Peyer's patch (tissue), 4 donors: ENCODE data around the gene TRUB1. TPM values are rescaled to one million over a fixed set of nuclear protein-coding genes. Genes with fewer than 3 reads are reported as not detected.

ENCODE experiments used
- DNase-seq, 3 donors: peaks; one replicate each; pipeline ENCODE4 v3.0.0-alpha.2; 2017 to 2019
- H3K27ac ChIP-seq, 4 donors: fragments of 200-600 bp; sonication (generic); one replicate each; pipeline ENCODE4 v1.5.1; 2016 to 2019
- H3K27me3 ChIP-seq, 2 donors: fragments of 200-600 bp; sonication (generic); one replicate each; pipeline ENCODE4 v1.5.1; 2019
- H3K36me3 ChIP-seq, 3 donors: fragments of 200-600 bp; sonication (generic); one replicate each; pipeline ENCODE4 v1.5.1; 2016 to 2019
- H3K4me1 ChIP-seq, 4 donors: fragments of 200-600 bp; sonication (generic); one replicate each; pipeline ENCODE4 v1.5.1; 2016 to 2019
- H3K4me3 ChIP-seq, 4 donors: fragments of 200-600 bp; sonication (generic); 1 replicate in 3 of 4; 2 replicates in 1 of 4; pipeline ENCODE4 v1.5.1; 2016 to 2019; ENCODE audit warnings: mild to moderate bottlenecking in 1 of 4
- H3K9me3 ChIP-seq, 4 donors: fragments of 200-600 bp; sonication (generic); one replicate each; pipeline ENCODE4 v1.5.1; 2016 to 2019; ENCODE audit warnings: mild to moderate bottlenecking in 1 of 4
- CTCF ChIP-seq, 6 experiments: fragments of 450-650 bp in 4 of 6; fragments of 200-600 bp in 2 of 6; sonication (generic) in 1 of 6; IDR thresholded peaks; one replicate each; pipeline ENCODE4 v1.5.1; 2017 to 2019; ENCODE audit warnings: antibody characterized with exemption in 6 of 6, mild to moderate bottlenecking in 3 of 6, moderate library complexity in 1 of 6
- POLR2A ChIP-seq, 2 donors: fragments of 450-650 bp; IDR thresholded peaks; one replicate each; pipeline ENCODE4 v1.5.1; 2017; ENCODE audit warnings: antibody characterized with exemption in 2 of 2, mild to moderate bottlenecking in 2 of 2, moderate library complexity in 2 of 2
- total RNA-seq, 4 donors: library from RNA; depleted of rRNA; stranded (reverse); fragments of >200 nt; gene quantifications; one replicate each; pipeline ENCODE4 v1.1.0, GENCODE V29; 2016

Gene TRUB1
- total RNA-seq, 4 donors from 2014 or later = 9.9 to 19.3 (median 14.0) TPM

GRCh38 chr10:114995468-114996247 lies 57.7 kb downstream of the TRUB1 start:
- no peak for DNase-seq
- Histone ChIP-seq H3K4me3 (no peak overlapping the region), H3K9me3 (no peaks in the 10 kb centered on the region), H3K36me3 (no peaks in the 10 kb centered on the region), H3K27me3 (no peaks in the 10 kb centered on the region), H3K4me1 (no peaks in the 10 kb centered on the region), H3K27ac (no peak overlapping the region)
- TF ChIP-seq POLR2A (IDR thresholded peaks at IDR 0.05) (no peak), CTCF (IDR thresholded peaks at IDR 0.05) (no peak)

- no peak overlapping the region for H3K4me3 ChIP-seq
- no peaks in the 10 kb centered on the region for H3K9me3 ChIP-seq
- H3K27me3 ChIP-seq = no peaks in the 10 kb centered on the region
- H3K27ac ChIP-seq = no peak overlapping the region
- no peak for DNase-seq
- no peaks in the 10 kb centered on the region for H3K36me3 ChIP-seq
- H3K4me1 ChIP-seq = no peaks in the 10 kb centered on the region
- TF ChIP-seq CTCF (IDR thresholded peaks at IDR 0.05) (no peak), POLR2A (IDR thresholded peaks at IDR 0.05) (no peak)
Observed at GRCh38 chr10:114996542-114996941, 58.5 kb downstream of the TRUB1 start.

DNA sequence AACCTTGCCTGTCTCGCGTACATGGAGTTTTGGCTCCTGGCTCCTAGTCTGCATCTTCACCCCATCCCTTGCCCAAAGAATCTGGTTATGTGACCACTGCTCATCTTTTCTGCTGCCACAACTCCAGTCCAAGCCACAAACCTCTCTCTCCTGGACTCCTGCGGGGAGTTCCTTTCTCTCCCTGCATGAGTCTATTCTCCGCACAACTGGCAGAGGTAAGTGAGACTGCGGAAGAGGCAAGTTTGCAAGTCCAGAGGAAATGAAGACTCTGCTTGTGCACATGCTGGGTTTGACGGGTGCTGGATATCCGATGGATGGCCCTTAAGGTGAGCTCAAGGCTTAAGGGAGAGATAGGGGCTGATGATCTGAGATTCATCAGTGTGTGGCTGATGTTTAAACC lies 61.0 kb downstream of the TRUB1 start:
- Histone ChIP-seq H3K4me1 (no peaks in the 10 kb centered on the region), H3K4me3 (no peak overlapping the region), H3K36me3 (no peaks in the 10 kb centered on the region), H3K27me3 (no peaks in the 10 kb centered on the region), H3K9me3 (no peaks in the 10 kb centered on the region), H3K27ac (no peak overlapping the region)
- DNase-seq = no peak
- TF ChIP-seq CTCF (IDR thresholded peaks at IDR 0.05) (no peak), POLR2A (IDR thresholded peaks at IDR 0.05) (no peak)

- peak overlapping the region in 2 of 4 donors; percentile 2 to 20 for H3K4me3 ChIP-seq
- DNase-seq = peak in 2 of 3 donors; percentile 46 to 49
Observed at GRCh38 chr10:115001506-115002381, 63.7 kb downstream of the TRUB1 start.

GRCh38 chr10:115003396-115003795 lies 65.4 kb downstream of the TRUB1 start:
- no peak overlapping the region for H3K27ac ChIP-seq
- H3K4me1 ChIP-seq = no peaks in the 10 kb centered on the region
- TF ChIP-seq POLR2A (IDR thresholded peaks at IDR 0.05) = no peak
- no peak for TF ChIP-seq CTCF (IDR thresholded peaks at IDR 0.05)
- H3K36me3 ChIP-seq = no peaks in the 10 kb centered on the region
- H3K27me3 ChIP-seq = no peaks in the 10 kb centered on the region
- no peak overlapping the region for H3K4me3 ChIP-seq
- no peaks in the 10 kb centered on the region for H3K9me3 ChIP-seq
- no peak for DNase-seq

More at GRCh38 chr10:115001506-115002381, 63.7 kb downstream of the TRUB1 start:
- Histone ChIP-seq H3K27me3 (no peaks in the 10 kb centered on the region), H3K4me1 (no peaks in the 10 kb centered on the region), H3K27ac (peak overlapping the region in 2 of 4 donors; percentile 40 to 63), H3K9me3 (no peaks in the 10 kb centered on the region), H3K36me3 (no peaks in the 10 kb centered on the region)
- no peak for TF ChIP-seq POLR2A (IDR thresholded peaks at IDR 0.05)
- TF ChIP-seq CTCF (IDR thresholded peaks at IDR 0.05) = no peak
